GM12891 (cell line): ENCODE measurements around the gene PTPRJ.

Source experiments
- POLR2A ChIP-seq: IDR thresholded peaks from 2 replicates; pipeline ENCODE4 v1.6.1; 2011; ENCODE audit warnings: low read depth, low read length, control low read depth
- POLR2AphosphoS5 ChIP-seq: IDR thresholded peaks from 2 replicates; pipeline ENCODE4 v1.6.1; 2011; ENCODE audit warnings: low read depth, low read length, control low read depth
- POU2F2 ChIP-seq: IDR thresholded peaks from 2 replicates; pipeline ENCODE4 v1.6.1; 2011; ENCODE audit warnings: low read depth, mild to moderate bottlenecking, control low read depth, low read length, moderate library complexity
- SPI1 ChIP-seq: IDR thresholded peaks from 2 replicates; pipeline ENCODE4 v1.6.1; 2011; ENCODE audit warnings: low read depth, low read length, control low read depth
- TAF1 ChIP-seq: IDR thresholded peaks from 2 replicates; pipeline ENCODE4 v1.6.1; 2011; ENCODE audit warnings: low read depth, low read length, control low read depth

DNA sequence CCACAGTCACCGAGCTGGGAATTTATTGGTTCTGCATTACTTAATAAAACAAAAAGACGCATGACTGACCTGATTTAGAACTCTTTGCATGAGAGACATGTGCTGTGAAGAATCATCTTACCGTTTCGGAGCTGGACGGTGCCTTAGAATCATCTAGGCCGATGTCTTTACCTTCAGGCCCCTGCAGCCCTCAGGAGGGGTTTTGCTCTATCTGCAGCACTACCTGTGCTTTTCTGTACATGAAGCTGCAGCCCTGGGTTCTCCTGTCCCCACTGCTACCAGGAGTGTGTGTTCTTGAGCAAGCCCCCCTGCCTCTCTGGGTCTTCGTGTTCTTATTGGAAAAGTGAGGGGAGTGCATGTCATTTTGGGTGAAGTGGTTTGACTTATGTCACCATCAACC, 142.3 kb downstream of the PTPRJ start:
- TF ChIP-seq POLR2A (no peak), SPI1 (no peak), TAF1 (no peak), POLR2AphosphoS5 (no peak), POU2F2 (no peak)
